ENCODE measurements around the gene RALGPS2. TPM values are rescaled to one million over a fixed set of nuclear protein-coding genes. Genes with fewer than 3 reads are reported as not detected.
A peak's percentile ranks its signal among the peaks of the same experiment; 100 is the strongest.

Gene RALGPS2
- total and polyA plus RNA-seq, 2 of the 8 experiments (the other 6 are each of a cell fraction or from before 2014, with no cell fraction given) = 6.7 to 38.0 TPM

DNA sequence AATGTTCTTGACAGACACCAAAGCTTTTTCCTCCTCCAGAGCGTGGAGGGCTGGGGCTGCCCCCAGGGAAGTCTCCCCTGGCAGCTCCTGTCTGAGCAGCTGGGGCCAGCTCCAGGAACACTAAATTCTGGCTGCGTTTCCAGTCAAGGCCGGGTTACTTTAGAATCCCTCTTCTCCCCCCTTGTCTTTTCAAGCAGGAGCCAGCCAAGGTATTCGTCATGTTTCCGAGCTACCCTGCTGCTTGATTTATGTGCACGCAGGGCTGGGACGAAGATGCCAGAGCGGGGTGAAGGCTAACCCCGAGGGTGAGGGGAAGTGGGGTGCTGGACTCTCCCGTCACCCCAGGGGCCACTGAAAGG, 213.9 kb downstream of the RALGPS2 start:
- Histone ChIP-seq H3K4me2 (ENCODE audit: insufficient read depth in 1 of 2, low read depth in 2 of 2, low read length in 2 of 2) (no peak overlapping the region), H3K4ac (replicated peaks; ENCODE audit: insufficient read length, low read depth, low read length) (no peak overlapping the region), H3K9ac (replicated peaks in 1 of 4; ENCODE audit: extremely low read depth in 1 of 4, low read depth in 3 of 4, low read length in 3 of 4) (no peak overlapping the region), H4K20me1 (replicated peaks in 1 of 2; ENCODE audit: control insufficient read depth in 1 of 2, insufficient read depth in 2 of 2, low read length in 2 of 2) (no peaks in the 10 kb centered on the region), H2BK15ac (ENCODE audit: low read length) (no peak overlapping the region), H3K4me1 (replicated peaks in 1 of 4; ENCODE audit: control insufficient read depth in 3 of 4, insufficient read depth in 4 of 4, low read length in 3 of 4) (peaks cover 0 to 2% (median 0%) of the 10 kb centered on the region in 4 experiments; a peak in 2 of 7 replicates), H4K91ac (replicated peaks; ENCODE audit: insufficient read length, low read length) (no peak overlapping the region), H3K9me3 (ENCODE audit: insufficient read depth in 2 of 2, low read depth in 1 of 2, low read length in 1 of 2) (no peaks in the 10 kb centered on the region), H3K23ac (ENCODE audit: insufficient read length) (no peak overlapping the region), H3K79me2 (ENCODE audit: control insufficient read depth in 1 of 2, insufficient read depth in 2 of 2, low read length in 2 of 2) (no peaks in the 10 kb centered on the region), H3K79me1 (ENCODE audit: low read depth, low read length) (no peaks in the 10 kb centered on the region), H3K4me3 (ENCODE audit: extremely low read depth in 1 of 4, insufficient read depth in 2 of 4, low read depth in 3 of 4, low read length in 4 of 4) (no peak overlapping the region), H2BK120ac (replicated peaks; ENCODE audit: low read depth, low read length) (no peak overlapping the region), H3K18ac (ENCODE audit: extremely low read depth, low read length) (no peak overlapping the region; the same call in 1 of the 2 replicates), H4K8ac (ENCODE audit: extremely low read depth, insufficient read depth, low read length) (no peak overlapping the region), H2AK5ac (ENCODE audit: low read depth, low read length) (no peak overlapping the region), H3K27me3 (replicated peaks in 1 of 4; ENCODE audit: control insufficient read depth in 3 of 4, extremely low read depth in 1 of 4, insufficient read depth in 3 of 4, low read length in 3 of 4) (no peaks in the 10 kb centered on the region), H3K23me2 (ENCODE audit: low read depth, low read length) (no peaks in the 10 kb centered on the region), H2BK20ac (ENCODE audit: low read length) (no peak overlapping the region), H3K14ac (ENCODE audit: insufficient read length) (no peak overlapping the region), H3K27ac (ENCODE audit: low read depth, low read length) (no peak overlapping the region), H3K36me3 (ENCODE audit: control insufficient read depth in 2 of 4, insufficient read depth in 4 of 4, low read length in 3 of 4) (no peaks in the 10 kb centered on the region), H2BK12ac (ENCODE audit: low read depth, low read length) (no peak overlapping the region), H4K5ac (ENCODE audit: insufficient read length, low read depth, low read length) (no peak overlapping the region), H3K56ac (replicated peaks; ENCODE audit: insufficient read length, low read depth, low read length) (no peak overlapping the region), H2BK5ac (ENCODE audit: low read depth, low read length) (no peak overlapping the region), H2AFZ (ENCODE audit: low read length) (no peak overlapping the region)
- peak in 1 of 2 experiments; percentile 42 for DNase-seq (ENCODE audit: low read depth in 1 of 2, low spot score in 2 of 2)
- CTCF ChIA-PET (ENCODE audit: partially characterized antibody) = interaction anchor here (1.0 to 3.3 kb wide), 4 partner anchors 19 to 396 kb away, joined by 3 to 19 read pairs (median 4); no protein-coding TSS in a partner anchor
- POLR2A ChIA-PET (ENCODE audit: partially characterized antibody) = interaction anchor here (1.0 to 1.1 kb wide), 2 partner anchors 11 to 65 kb away, joined by 3 read pairs; no protein-coding TSS in a partner anchor
- WGBS, 2 experiments (ENCODE audit: extremely low coverage in 1 of 2, insufficient coverage in 1 of 2, insufficient read length in 1 of 2, insufficient replicate concordance in 2 of 2, low coverage in 1 of 2, low lambda C conversion rate in 2 of 2, missing lambda C conversion rate in 1 of 2) = 87% methylated on average over 10 of the region's 10 CpGs; no CpG with 5 or more reads in 1 of the 2 experiments
- FAIRE-seq = no peak
- no peak for TF ChIP-seq PHF8 (conservative IDR thresholded peaks at IDR 0.05; ENCODE audit: low read depth, low read length)
- no peak for TF ChIP-seq ASH2L (IDR thresholded peaks at IDR 0.05; ENCODE audit: low read length)
- no peak for TF ChIP-seq KDM5A (IDR thresholded peaks at IDR 0.05; ENCODE audit: low read length)
- TF ChIP-seq, protein P1, sequence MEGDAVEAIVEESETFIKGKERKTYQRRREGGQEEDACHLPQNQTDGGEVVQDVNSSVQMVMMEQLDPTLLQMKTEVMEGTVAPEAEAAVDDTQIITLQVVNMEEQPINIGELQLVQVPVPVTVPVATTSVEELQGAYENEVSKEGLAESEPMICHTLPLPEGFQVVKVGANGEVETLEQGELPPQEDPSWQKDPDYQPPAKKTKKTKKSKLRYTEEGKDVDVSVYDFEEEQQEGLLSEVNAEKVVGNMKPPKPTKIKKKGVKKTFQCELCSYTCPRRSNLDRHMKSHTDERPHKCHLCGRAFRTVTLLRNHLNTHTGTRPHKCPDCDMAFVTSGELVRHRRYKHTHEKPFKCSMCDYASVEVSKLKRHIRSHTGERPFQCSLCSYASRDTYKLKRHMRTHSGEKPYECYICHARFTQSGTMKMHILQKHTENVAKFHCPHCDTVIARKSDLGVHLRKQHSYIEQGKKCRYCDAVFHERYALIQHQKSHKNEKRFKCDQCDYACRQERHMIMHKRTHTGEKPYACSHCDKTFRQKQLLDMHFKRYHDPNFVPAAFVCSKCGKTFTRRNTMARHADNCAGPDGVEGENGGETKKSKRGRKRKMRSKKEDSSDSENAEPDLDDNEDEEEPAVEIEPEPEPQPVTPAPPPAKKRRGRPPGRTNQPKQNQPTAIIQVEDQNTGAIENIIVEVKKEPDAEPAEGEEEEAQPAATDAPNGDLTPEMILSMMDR (IDR thresholded peaks at IDR 0.05; ENCODE audit: control extremely low read depth in 1 of 3, insufficient read depth in 1 of 3, low read depth in 1 of 3, low read length in 3 of 3) = no peak
- no peak for TF ChIP-seq SRF (IDR thresholded peaks at IDR 0.05; ENCODE audit: low read depth, low read length)
- no peak for TF ChIP-seq KDM1A (IDR thresholded peaks at IDR 0.05; ENCODE audit: borderline replicate concordance, low read length)
- TF ChIP-seq CTBP2 (IDR thresholded peaks at IDR 0.05; ENCODE audit: borderline replicate concordance, insufficient read depth, insufficient read length, low read length) = no peak
- TF ChIP-seq, protein P2, sequence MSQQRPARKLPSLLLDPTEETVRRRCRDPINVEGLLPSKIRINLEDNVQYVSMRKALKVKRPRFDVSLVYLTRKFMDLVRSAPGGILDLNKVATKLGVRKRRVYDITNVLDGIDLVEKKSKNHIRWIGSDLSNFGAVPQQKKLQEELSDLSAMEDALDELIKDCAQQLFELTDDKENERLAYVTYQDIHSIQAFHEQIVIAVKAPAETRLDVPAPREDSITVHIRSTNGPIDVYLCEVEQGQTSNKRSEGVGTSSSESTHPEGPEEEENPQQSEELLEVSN (IDR thresholded peaks at IDR 0.05) = no peak
- TF ChIP-seq EP300 (IDR thresholded peaks at IDR 0.05; ENCODE audit: borderline replicate concordance in 1 of 2, low read depth in 2 of 2, low read length in 2 of 2) = no peak
- no peak for TF ChIP-seq SIX5 (IDR thresholded peaks at IDR 0.05; ENCODE audit: low read depth, low read length)
